Measurements from ENCODE around the gene FAM120B.
"Not testable (repeated sequence)": the region's sequence is repeated elsewhere in the genome, so short reads cannot be mapped to it uniquely, and the experiment has no call there.

The FAM120B gene

GRCh38 chr6:170345662-170346061 lies 39.1 kb downstream of the FAM120B start:
- H3K27ac ChIP-seq = no peak overlapping the region
- DNase-seq (ENCODE audit: low read depth, low spot score) = no peak

GRCh38 chr6:170346649-170347048 lies 40.1 kb downstream of the FAM120B start:
- H3K27ac ChIP-seq = no peak overlapping the region
- no peak for DNase-seq (ENCODE audit: low read depth, low spot score)

DNA sequence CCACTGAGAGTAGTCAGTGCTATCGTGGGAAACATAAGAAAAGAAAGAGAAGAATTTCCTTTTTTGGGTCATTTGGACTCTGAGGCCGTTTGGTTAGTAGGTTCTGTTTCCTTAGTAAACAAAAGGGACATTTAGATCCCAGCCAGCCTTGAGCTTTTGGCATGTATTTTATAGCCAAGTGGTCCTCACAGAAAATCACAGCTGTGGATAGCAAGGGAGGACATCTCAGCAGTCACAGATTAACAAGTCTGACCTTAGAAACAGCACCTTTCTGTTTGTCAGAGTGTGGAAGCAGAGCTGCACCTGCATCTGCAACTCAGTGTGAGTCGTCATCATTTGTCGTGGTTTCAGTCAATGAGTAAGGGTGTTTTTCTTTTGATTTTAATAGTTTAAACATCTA lies 40.5 kb downstream of the FAM120B start:
- no peak for DNase-seq (ENCODE audit: low read depth, low spot score)
- no peak overlapping the region for H3K27ac ChIP-seq

GRCh38 chr6:170347975-170348374 lies 41.4 kb downstream of the FAM120B start:
- no peak for DNase-seq (ENCODE audit: low read depth, low spot score)
- no peak overlapping the region for H3K27ac ChIP-seq

GRCh38 chr6:170351456-170351855 lies 44.9 kb downstream of the FAM120B start:
- H3K27ac ChIP-seq = not testable (repeated sequence)

DNA sequence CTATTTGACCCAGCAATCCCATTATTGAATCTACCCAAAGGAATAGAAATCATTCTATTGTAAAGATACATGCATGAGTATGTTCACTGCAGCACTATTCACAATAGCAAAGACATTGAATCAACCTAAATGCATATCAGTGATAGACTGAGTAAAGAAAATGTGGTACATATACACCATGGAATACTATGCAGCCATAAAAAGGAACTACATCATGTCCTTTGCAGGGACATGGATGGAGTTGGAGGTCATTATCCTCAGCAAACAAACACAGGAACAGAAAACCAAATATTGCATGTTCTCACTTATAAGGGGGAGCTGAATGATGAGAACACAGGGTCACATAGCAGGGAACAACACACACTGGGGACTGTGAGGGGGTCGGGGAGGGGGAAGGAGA lies 48.6 kb downstream of the FAM120B start:
- not testable (repeated sequence) for H3K27ac ChIP-seq; DNase-seq (ENCODE audit: low read depth, low spot score)

More at GRCh38 chr6:170351456-170351855, 44.9 kb downstream of the FAM120B start:
- not testable (repeated sequence) for DNase-seq (ENCODE audit: low read depth, low spot score)

DNA sequence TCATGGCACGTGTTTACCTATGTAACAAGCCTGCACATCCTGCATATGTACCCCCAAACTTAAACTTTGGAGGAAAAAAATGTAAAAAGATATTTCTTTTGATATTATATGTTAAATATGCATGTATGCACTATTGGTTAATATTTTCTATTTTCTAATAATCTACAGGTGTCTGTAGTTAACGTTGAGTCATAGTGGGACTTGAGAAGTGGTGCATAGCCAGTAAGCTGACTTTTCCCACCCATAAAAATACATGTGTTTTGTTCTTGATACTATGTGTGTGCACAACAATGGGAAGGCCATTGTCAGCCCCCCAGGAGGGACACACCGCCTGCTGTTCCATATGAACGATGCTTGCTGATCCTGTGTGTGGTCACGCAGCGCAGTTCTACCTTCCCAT lies 49.1 kb downstream of the FAM120B start:
- DNase-seq (ENCODE audit: low read depth, low spot score) = no peak
- no peak overlapping the region for H3K27ac ChIP-seq

DNA sequence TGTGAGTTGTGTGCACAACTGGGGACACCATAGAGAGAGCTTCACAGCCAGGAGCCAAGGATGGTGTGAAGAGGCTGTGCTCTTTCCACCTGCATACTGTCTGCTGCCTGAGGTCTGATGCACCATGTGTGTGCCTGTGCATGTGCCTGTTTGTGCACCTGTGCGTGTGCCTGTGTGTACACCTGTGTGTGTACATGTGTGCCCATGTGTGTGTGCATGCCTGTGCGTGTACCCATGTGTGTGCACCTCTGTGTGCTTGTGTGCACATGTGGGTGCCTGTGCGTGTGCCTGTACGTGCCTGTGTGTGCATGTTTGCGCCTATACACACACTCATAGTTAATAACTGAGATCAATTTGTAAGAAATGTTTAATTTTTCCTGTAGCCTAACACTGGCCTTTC lies 51.3 kb downstream of the FAM120B start:
- DNase-seq (ENCODE audit: low read depth, low spot score) = no peak
- H3K27ac ChIP-seq = no peak overlapping the region

GRCh38 chr6:170358496-170358895 lies 51.9 kb downstream of the FAM120B start:
- no peak overlapping the region for H3K27ac ChIP-seq
- DNase-seq (ENCODE audit: low read depth, low spot score) = no peak

DNA sequence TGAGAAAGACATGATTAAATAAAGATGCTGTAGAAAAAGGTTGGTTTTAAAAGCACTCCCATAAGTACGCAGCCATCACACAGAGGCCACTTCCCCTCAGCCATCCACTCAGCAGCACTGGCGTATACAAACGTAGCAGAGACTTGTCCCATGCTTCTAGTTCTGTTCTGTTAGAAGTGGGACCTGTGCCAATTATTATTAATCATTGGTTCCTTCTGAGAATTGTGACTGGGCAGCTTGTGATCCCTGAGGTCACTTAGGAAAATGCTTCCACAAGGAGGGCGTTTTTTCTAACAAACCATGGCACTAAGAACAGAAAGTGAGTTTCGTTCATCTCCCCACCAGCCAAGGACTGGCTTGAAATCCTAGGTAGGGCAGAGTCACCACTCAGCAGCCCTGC lies 53.9 kb downstream of the FAM120B start:
- DNase-seq (ENCODE audit: low read depth, low spot score) = no peak
- no peak overlapping the region for H3K27ac ChIP-seq

DNA sequence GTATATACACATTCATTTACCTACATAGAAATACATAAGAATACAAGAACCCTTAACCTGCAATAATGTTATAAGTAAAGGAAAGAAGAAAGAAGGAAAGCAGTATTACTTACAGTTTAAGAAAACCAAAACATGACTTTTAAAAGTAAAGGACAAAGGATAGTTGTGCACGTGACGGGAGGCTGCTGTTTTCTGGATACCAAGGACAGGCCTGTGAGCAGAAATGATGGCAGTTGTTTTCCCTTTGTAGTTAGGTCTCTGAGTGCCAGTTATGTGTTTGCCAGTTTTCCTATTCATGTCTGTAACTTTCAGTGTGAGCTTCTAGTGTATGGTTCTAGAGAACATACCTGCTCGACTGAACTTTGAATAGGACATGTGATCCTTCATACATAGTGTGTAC lies 54.8 kb downstream of the FAM120B start:
- no peak overlapping the region for H3K27ac ChIP-seq
- DNase-seq (ENCODE audit: low read depth, low spot score) = no peak

DNA sequence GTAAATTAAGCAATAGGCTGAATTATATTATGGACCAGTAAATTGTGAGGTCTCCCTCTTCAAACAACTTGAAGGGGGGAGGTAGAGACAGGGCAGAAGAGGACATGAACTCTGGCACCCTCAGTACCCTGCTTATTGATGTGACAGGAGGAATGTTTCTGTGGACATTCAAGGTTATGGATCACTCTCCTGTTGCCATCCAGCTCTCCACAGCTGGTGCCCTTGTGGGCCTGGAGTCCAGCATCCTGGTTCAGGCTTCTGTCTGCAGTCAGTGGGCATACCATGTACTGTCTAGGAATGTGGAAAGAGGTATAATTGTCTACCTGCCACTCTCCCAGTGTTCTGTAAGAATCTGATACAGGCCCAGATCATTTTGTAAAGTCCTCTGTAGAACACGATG lies 55.6 kb downstream of the FAM120B start:
- no peak for DNase-seq (ENCODE audit: low read depth, low spot score)
- no peak overlapping the region for H3K27ac ChIP-seq

DNA sequence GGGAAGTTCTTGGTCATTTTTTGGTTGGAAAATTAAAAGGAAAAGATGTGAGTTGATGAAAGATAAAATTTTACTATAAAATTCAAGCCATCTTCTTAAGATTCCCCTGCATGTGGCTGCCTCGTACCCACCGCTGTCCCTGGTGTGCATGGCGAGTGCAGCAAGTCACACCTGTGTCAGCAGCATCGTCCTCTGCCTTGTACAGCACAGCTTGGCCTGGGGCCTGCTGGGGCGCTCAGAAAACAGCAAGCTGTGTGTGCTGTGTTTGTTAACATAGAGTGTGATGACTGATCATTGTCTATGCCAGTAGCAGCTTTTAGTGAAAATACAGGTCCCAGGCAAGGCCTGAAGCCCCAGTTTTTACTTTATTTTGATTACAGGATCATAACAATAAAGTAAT lies 56.7 kb downstream of the FAM120B start:
- no peak for DNase-seq (ENCODE audit: low read depth, low spot score)
- H3K27ac ChIP-seq = no peak overlapping the region

GRCh38 chr6:170365121-170365520 lies 58.6 kb downstream of the FAM120B start:
- no peak for DNase-seq (ENCODE audit: low read depth, low spot score)
- H3K27ac ChIP-seq = no peak overlapping the region

DNA sequence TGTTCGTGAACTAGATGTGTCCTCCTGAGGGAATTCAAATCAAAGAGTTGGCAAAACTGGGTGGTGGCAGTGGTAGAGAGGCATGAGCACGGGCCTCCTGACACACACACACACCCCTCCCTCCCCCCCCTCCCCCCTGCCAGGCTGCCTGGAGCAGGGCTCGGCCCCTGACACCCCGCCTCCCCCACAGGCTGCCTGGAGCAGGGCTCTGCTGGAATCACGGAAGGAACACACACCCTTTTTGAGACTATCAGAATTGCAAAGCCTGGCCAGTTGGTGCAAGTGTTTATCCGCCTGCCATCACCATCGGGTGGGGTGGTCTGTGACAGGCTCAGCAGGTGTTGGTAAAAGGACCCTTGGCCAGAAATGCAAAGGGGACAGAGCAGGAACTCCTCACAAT lies 59.0 kb downstream of the FAM120B start:
- no peak for DNase-seq (ENCODE audit: low read depth, low spot score)
- H3K27ac ChIP-seq = no peak overlapping the region

- DNase-seq (ENCODE audit: low read depth, low spot score) = no peak
- H3K27ac ChIP-seq = no peak overlapping the region
Observed at GRCh38 chr6:170366248-170366960, 59.8 kb downstream of the FAM120B start.

DNA sequence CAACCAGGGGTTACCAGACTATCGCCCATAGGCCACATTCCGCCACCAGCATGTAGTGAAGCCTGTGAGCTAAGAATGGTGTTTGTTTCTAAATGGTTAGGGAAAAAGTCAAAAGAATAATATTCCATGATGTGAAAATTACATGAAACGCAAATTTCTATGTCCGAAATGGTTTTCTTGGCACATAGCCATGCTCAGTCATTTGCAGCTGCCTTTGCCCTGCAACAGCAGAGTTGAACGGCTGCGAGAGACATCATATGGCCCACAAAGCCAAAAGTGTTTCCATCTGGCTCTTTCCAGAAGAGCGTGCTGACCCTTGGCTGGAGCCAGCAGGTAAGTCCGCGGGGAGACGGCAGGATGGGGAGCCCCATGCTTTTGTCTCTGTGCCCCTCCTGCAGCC lies 60.7 kb downstream of the FAM120B start:
- no peak overlapping the region for H3K27ac ChIP-seq
- no peak for DNase-seq (ENCODE audit: low read depth, low spot score)

DNA sequence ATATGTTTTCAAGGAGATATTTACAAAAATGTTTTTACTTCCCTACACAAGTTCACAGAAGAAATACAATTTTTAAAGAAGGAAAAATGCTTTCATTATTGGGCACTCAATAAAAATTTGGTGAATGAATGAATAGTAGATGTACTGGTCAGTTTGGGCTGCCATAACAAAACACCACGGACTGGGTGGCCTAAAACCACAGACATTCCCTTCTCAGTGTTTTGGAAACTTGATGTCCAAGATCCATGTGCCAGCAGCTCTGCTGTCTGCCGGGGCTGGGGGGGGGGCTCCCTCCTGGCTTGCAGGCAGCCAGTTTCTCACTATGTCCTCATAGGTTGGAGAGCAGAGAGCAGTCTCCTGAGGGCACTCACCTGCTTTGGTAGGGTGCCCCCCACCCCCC lies 62.0 kb downstream of the FAM120B start:
- no peak overlapping the region for H3K27ac ChIP-seq
- no peak for DNase-seq (ENCODE audit: low read depth, low spot score)

DNA sequence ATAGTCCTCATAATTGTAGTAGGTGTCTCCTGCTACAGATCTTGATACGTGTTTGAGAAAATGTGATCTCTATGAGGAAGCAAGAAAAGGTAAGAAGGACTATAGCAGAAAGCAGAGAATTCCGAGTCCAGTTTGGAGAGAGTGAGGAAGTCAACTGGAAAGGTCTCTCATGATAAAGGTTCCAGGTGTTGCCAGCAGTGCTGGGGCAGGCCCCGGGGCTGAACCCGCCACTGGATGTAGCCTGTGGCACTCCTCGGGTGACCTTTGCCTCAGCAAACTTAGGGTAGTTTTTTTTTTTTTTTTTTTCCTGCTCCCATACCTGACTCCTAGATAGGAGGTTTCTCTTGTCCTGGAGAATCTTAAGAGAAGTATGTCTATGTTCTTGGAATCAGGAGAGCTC lies 62.8 kb downstream of the FAM120B start:
- no peak overlapping the region for H3K27ac ChIP-seq
- DNase-seq (ENCODE audit: low read depth, low spot score) = no peak

DNA sequence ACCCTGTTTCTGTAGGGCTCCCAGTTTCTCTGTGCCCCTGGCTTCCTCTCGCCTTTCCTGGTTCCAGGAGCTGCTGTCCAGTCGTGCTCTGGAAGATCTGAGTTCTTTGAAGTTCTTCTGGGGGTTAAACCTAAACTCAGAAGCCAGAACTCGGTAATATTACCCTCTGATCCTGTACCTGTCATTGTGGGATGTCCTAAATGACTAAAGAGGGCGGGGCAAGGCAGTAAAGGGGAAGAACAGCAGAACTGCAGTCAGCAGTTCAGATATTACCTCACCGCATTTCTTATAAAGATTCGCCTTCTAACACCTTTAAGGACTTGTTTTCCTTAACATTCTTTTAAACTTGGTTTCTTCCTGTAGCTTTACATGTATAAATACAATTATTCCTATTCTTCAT lies 63.9 kb downstream of the FAM120B start:
- no peak overlapping the region for H3K27ac ChIP-seq
- DNase-seq (ENCODE audit: low read depth, low spot score) = no peak

- no peak overlapping the region for H3K27ac ChIP-seq
- DNase-seq (ENCODE audit: low read depth, low spot score) = no peak
Observed at GRCh38 chr6:170371080-170371479, 64.5 kb downstream of the FAM120B start.

- DNase-seq (ENCODE audit: low read depth, low spot score) = no peak
- H3K27ac ChIP-seq = no peak overlapping the region
Observed at GRCh38 chr6:170371588-170371987, 65.0 kb downstream of the FAM120B start.
